ENCODE measurements around the gene RPL26. TPM values are rescaled to one million over a fixed set of nuclear protein-coding genes. Genes with fewer than 3 reads are reported as not detected.
"Not testable (repeated sequence)": the region's sequence is repeated elsewhere in the genome, so short reads cannot be mapped to it uniquely, and the experiment has no call there.

Gene RPL26
- total RNA-seq, 1 donor from 2014 or later, result 2,379 TPM

GRCh38 chr17:8391711-8392110 lies 8.7 kb upstream of the RPL26 start:
- Mint-ChIP-seq H3K4me1 (ENCODE audit: low read depth) (peaks cover 15% of the 10 kb centered on the region), H3K27me3 (ENCODE audit: low read depth) (peaks cover 14% of the 10 kb centered on the region), H3K4me3 (ENCODE audit: low read depth) (no peak overlapping the region), H3K27ac (no peak overlapping the region), H3K9me3 (no peaks in the 10 kb centered on the region), H3K36me3 (ENCODE audit: low read depth) (no peaks in the 10 kb centered on the region)
- intact Hi-C loops (cut with micrococcal nuclease), result no loop called here
- DNase-seq (ENCODE audit: low spot score), result no peak

GRCh38 chr17:8387914-8388651 lies 5.1 kb upstream of the RPL26 start:
- Mint-ChIP-seq H3K4me3 (ENCODE audit: low read depth) (no peak overlapping the region), H3K9me3 (no peaks in the 10 kb centered on the region), H3K4me1 (ENCODE audit: low read depth) (peaks cover 10% of the 10 kb centered on the region), H3K27ac (no peak overlapping the region), H3K27me3 (ENCODE audit: low read depth) (no peaks in the 10 kb centered on the region), H3K36me3 (ENCODE audit: low read depth) (peaks cover under 1% of the 10 kb centered on the region)
- intact Hi-C loops (cut with micrococcal nuclease), result loop anchor here (10.0 kb wide), 1 partner anchor 163 kb away; no protein-coding TSS in a partner anchor
- DNase-seq (ENCODE audit: low spot score), result no peak

- no peaks in the 10 kb centered on the region for H3K27me3 Mint-ChIP-seq (ENCODE audit: low read depth)
- no peak for DNase-seq (ENCODE audit: low spot score)
- peak overlapping the region; percentile 20 for H3K4me3 Mint-ChIP-seq (ENCODE audit: low read depth)
- H3K36me3 Mint-ChIP-seq (ENCODE audit: low read depth), result peaks cover 13% of the 10 kb centered on the region
- H3K4me1 Mint-ChIP-seq (ENCODE audit: low read depth), result peaks cover 10% of the 10 kb centered on the region
- intact Hi-C loops (cut with micrococcal nuclease), result loop anchor here (10.0 kb wide), 1 partner anchor 162 kb away; no protein-coding TSS in a partner anchor
- no peaks in the 10 kb centered on the region for H3K9me3 Mint-ChIP-seq
- no peak overlapping the region for H3K27ac Mint-ChIP-seq
These were observed 3.8 kb upstream of the RPL26 start for GRCh38 chr17:8386841-8387240.

DNA sequence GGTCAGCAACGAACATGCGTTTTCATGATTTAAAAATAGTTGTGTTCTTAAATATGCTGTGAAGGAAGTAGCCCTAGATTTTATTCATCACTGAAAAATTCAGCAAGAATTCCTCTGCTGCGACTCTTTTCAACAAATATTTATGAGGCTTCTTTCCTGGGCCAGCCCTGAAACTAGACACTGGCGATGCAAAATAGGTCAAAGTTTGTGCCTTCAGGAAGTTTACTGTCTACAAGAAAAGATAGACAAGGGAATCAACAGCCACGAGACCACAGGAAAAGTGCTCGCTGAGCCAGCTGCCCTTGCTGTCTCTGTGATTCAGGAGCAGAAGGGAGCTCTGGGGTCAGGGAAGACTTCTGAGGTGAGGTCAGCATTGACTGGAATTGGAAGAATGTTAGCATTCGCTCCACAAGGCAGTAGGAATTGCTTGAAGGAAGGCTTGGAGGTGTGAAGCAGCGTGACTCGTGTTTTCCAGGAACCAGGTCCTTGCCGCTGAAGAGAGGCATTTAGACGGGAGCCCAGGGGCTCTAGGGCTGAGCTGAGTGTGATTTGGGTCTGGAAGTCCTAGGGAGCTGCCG lies 1.9 kb upstream of the RPL26 start:
- no peaks in the 10 kb centered on the region for H3K9me3 Mint-ChIP-seq
- H3K4me3 Mint-ChIP-seq (ENCODE audit: low read depth), result peak overlapping the region; percentile 99
- H3K4me1 Mint-ChIP-seq (ENCODE audit: low read depth), result peaks cover 24% of the 10 kb centered on the region
- H3K27ac Mint-ChIP-seq, result peak overlapping the region; percentile 7
- peaks cover 33% of the 10 kb centered on the region for H3K36me3 Mint-ChIP-seq (ENCODE audit: low read depth)
- intact Hi-C loops (cut with micrococcal nuclease), result loop anchor here (10.0 kb wide), 1 partner anchor 160 kb away; no protein-coding TSS in a partner anchor
- no peaks in the 10 kb centered on the region for H3K27me3 Mint-ChIP-seq (ENCODE audit: low read depth)
- DNase-seq (ENCODE audit: low spot score), result no peak

GRCh38 chr17:8382880-8383142 lies 182 bp downstream of the RPL26 start:
- peaks cover 34% of the 10 kb centered on the region for H3K4me1 Mint-ChIP-seq (ENCODE audit: low read depth)
- peaks cover 54% of the 10 kb centered on the region for H3K36me3 Mint-ChIP-seq (ENCODE audit: low read depth)
- intact Hi-C loops (cut with micrococcal nuclease), result loop anchor here (1.0 to 10.0 kb wide), 4 partner anchors 52 to 364 kb away; partner anchors contain the start of gene NDEL1
- no peaks in the 10 kb centered on the region for H3K27me3 Mint-ChIP-seq (ENCODE audit: low read depth)
- peak overlapping the region; percentile 96 for H3K27ac Mint-ChIP-seq
- peak overlapping the region; percentile 99 for H3K4me3 Mint-ChIP-seq (ENCODE audit: low read depth)
- DNase-seq (ENCODE audit: low spot score), result no peak
- H3K9me3 Mint-ChIP-seq, result no peaks in the 10 kb centered on the region

DNA sequence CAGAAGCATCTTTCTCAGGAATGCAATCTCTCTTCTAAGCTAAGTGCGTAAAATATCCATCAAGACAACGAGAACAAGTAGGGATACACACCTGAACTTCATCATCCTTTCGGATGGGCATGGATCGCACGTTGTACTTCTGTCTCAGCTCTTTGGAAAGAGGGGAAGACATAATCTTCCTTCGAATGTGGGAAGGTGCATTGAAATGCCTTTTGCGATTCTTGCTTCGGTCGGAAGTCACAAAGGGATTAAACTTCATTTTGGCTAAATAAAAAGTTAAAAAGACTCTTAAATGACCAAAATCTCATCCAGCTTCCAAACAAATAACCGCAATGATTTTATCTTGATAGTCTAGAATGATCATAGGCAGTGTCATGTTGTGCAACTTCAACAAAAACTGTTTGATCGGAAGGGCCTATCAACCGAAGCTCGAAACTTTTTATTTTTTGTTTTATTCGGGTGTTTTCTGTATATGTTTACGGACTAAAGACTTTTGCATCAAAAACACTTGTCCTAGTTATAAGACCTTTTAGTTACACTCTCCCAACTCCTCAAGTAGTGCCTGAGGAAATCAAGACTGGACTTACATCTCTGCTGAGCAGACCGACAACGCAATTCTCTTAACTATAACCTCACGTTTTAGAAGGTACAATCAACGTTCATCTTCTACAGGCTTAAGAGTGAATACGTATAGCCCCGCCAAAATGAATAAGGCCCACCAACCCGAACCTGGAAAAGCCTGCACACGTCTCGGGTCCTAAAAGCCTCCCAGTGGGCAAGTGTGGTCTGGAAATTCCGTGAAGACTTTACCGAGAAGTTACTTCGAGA lies 727 bp downstream of the RPL26 start:
- Mint-ChIP-seq H3K4me1 (ENCODE audit: low read depth) (peaks cover 39% of the 10 kb centered on the region), H3K27ac (peak overlapping the region; percentile 96), H3K27me3 (ENCODE audit: low read depth) (no peaks in the 10 kb centered on the region), H3K9me3 (no peaks in the 10 kb centered on the region), H3K36me3 (ENCODE audit: low read depth) (peaks cover 59% of the 10 kb centered on the region), H3K4me3 (ENCODE audit: low read depth) (peak overlapping the region; percentile 99)
- intact Hi-C loops (cut with micrococcal nuclease), result loop anchor here (2.0 to 10.0 kb wide), 3 partner anchors 157 to 365 kb away; no protein-coding TSS in a partner anchor
- no peak for DNase-seq (ENCODE audit: low spot score)

DNA sequence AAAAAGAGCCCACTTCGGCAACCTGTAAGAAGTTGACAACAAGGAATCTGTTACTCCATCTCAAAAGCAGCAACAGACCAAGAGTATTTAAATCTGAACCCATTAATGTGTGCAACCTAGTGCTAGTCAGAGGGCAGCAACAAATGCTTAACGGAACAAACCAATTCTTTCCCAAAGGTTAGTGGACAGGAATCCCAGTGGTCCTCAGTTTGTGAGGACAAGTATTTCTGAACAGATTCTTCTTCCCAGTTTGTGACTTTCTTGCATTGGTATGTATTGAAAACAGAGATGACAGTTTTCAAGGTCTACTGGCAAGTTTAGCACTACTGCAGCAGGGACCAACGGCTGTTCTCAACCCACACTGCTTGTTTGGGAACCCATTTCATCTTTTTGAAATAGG lies 2.9 kb downstream of the RPL26 start:
- intact Hi-C loops (cut with micrococcal nuclease), result loop anchor here (10.0 kb wide), 1 partner anchor 155 kb away; no protein-coding TSS in a partner anchor
- Mint-ChIP-seq H3K27ac (no peak overlapping the region), H3K9me3 (no peaks in the 10 kb centered on the region), H3K27me3 (ENCODE audit: low read depth) (no peaks in the 10 kb centered on the region), H3K36me3 (ENCODE audit: low read depth) (peaks cover 79% of the 10 kb centered on the region), H3K4me3 (ENCODE audit: low read depth) (peak overlapping the region; percentile 99), H3K4me1 (ENCODE audit: low read depth) (peaks cover 52% of the 10 kb centered on the region)
- DNase-seq (ENCODE audit: low spot score), result no peak

- H3K36me3 Mint-ChIP-seq (ENCODE audit: low read depth), result peaks cover 79% of the 10 kb centered on the region
- H3K27ac Mint-ChIP-seq, result peak overlapping the region; percentile 42
- peaks cover 43% of the 10 kb centered on the region for H3K4me1 Mint-ChIP-seq (ENCODE audit: low read depth)
- H3K27me3 Mint-ChIP-seq (ENCODE audit: low read depth); DNase-seq (ENCODE audit: low spot score); H3K9me3 Mint-ChIP-seq; intact Hi-C loops (cut with micrococcal nuclease): not testable (repeated sequence)
- peak overlapping the region; percentile 45 for H3K4me3 Mint-ChIP-seq (ENCODE audit: low read depth)
These were observed 4.9 kb downstream of the RPL26 start for GRCh38 chr17:8378117-8378516.

- Mint-ChIP-seq H3K36me3 (ENCODE audit: low read depth) (peaks cover 72% of the 10 kb centered on the region), H3K9me3 (no peaks in the 10 kb centered on the region), H3K4me1 (ENCODE audit: low read depth) (peaks cover 43% of the 10 kb centered on the region), H3K27me3 (ENCODE audit: low read depth) (no peaks in the 10 kb centered on the region), H3K27ac (peak overlapping the region; percentile 25), H3K4me3 (ENCODE audit: low read depth) (no peak overlapping the region)
- intact Hi-C loops (cut with micrococcal nuclease), result no loop called here
- no peak for DNase-seq (ENCODE audit: low spot score)
These were observed 5.6 kb downstream of the RPL26 start for GRCh38 chr17:8377422-8377821.

DNA sequence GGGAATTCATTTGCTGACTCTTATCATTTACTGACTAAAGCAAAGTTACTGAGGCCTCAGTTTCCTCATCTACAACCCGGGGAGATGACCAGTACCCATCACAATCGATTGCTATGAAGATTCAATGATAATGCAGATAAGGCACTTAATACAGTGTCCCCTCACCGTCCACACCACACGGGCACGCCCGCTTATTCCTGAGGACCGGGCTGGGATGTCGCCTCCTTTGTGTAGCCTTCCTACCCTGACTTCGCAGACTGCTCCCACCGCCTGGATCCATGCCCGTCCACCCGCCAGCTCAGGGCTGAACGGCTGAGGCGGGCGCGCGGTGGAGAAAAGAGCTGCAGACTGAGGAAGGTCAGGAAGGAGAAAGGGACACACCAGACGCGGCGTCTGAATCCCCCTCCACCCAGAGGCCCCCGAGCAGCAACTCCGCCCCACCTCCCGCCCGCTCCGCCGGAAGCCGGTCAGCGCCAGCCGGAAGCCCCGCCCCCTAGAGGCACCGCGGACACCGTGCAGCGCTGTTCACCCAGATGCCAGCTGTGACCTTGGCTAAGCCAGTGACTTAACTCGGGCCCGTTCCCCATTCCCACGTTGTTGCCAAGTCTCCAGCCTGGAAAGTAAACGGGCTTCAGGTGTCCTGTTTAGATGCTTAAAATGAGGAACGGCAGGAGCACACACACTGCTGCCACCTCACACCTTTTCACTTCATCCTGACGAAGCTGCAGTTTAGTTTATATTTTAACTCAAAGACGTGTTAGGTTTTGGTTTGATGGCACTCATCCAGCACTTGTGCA lies 6.5 kb downstream of the RPL26 start, which contains the start of gene KRABD2:
TSS of gene KRABD2 (minus strand) at position 434 of the 797 bp plus-strand sequence.
- intact Hi-C loops (cut with micrococcal nuclease), result no loop called here
- peak within 1 kb of the TSS; percentile 76 for H3K27ac Mint-ChIP-seq
- H3K9me3 Mint-ChIP-seq, result no peaks in the 10 kb centered on the region
- DNase-seq (ENCODE audit: low spot score), result peak; percentile 86
- peaks cover 62% of the 10 kb centered on the region for H3K36me3 Mint-ChIP-seq (ENCODE audit: low read depth)
- no peaks in the 10 kb centered on the region for H3K27me3 Mint-ChIP-seq (ENCODE audit: low read depth)
- H3K4me1 Mint-ChIP-seq (ENCODE audit: low read depth), result peaks cover 43% of the 10 kb centered on the region
- H3K4me3 Mint-ChIP-seq (ENCODE audit: low read depth), result peak within 1 kb of the TSS; percentile 87

GRCh38 chr17:8375738-8376259 lies 7.2 kb downstream of the RPL26 start:
- peak overlapping the region; percentile 87 for H3K4me3 Mint-ChIP-seq (ENCODE audit: low read depth)
- H3K36me3 Mint-ChIP-seq (ENCODE audit: low read depth), result peaks cover 56% of the 10 kb centered on the region
- H3K27me3 Mint-ChIP-seq (ENCODE audit: low read depth), result no peaks in the 10 kb centered on the region
- H3K27ac Mint-ChIP-seq, result peak overlapping the region; percentile 76
- H3K9me3 Mint-ChIP-seq, result no peaks in the 10 kb centered on the region
- intact Hi-C loops (cut with micrococcal nuclease), result no loop called here
- H3K4me1 Mint-ChIP-seq (ENCODE audit: low read depth), result peaks cover 37% of the 10 kb centered on the region
- no peak for DNase-seq (ENCODE audit: low spot score)

- H3K9me3 Mint-ChIP-seq; H3K4me3 Mint-ChIP-seq (ENCODE audit: low read depth); H3K27me3 Mint-ChIP-seq (ENCODE audit: low read depth); H3K27ac Mint-ChIP-seq; intact Hi-C loops (cut with micrococcal nuclease); DNase-seq (ENCODE audit: low spot score): not testable (repeated sequence)
- Mint-ChIP-seq H3K36me3 (ENCODE audit: low read depth) (peaks cover 52% of the 10 kb centered on the region), H3K4me1 (ENCODE audit: low read depth) (peaks cover 25% of the 10 kb centered on the region)
These were observed 9.1 kb downstream of the RPL26 start for GRCh38 chr17:8373856-8374255.

All from activated T-helper 2 cell treated with anti-CD3 and anti-CD28 coated beads, Interferon-gamma antibody, Interleukin-2, Interleukin-4, amounts not matched to agents 10 μg/mL and 5 μg/mL and 100 μg/mL, durations not matched to agents 14 hours and 24 hours and 36 hours (primary cell).